GM18907 (cell line): ENCODE data around the gene COPE.

Experiments used
- ATAC-seq: cut with Tn5 transposase; IDR thresholded peaks from one replicate; pipeline ENCODE4 v1.9.1; 2021; ENCODE audit warnings: mild to moderate bottlenecking, moderate library complexity; ENCODE audit not compliant: unreplicated experiment

Gene COPE

DNA sequence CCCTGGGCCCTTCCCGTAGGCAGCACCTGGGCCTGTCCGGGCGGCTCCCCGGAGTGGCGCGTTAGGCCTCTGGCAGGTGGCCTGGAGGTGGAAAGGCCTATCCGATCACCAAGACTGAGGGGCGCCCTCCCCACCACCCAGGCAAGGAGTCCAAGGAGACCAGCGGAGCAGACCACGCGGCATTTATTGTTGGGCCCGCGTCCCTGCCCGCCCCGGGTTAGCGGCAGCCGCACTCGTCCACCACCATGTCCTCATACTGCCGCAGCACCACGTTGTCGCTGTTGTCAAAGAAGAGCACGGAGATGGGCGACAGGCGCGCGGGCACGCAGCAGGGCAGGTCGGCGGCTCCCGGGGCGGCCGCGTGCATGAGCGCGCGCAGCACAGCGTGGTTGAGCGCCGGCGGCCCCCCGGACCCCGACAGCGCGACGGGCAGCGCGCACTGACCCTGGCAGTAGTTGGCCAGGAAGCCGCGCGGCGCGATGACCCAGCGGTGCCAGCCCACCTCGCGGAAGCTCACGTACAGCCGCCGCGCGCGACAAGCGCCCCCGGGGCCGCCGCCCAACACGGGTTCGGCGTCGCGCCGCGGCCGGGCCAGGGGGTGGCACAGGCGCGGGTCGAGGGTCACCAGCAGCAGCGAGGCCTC, 50.7 kb downstream of the COPE start:
- no peak for ATAC-seq

DNA sequence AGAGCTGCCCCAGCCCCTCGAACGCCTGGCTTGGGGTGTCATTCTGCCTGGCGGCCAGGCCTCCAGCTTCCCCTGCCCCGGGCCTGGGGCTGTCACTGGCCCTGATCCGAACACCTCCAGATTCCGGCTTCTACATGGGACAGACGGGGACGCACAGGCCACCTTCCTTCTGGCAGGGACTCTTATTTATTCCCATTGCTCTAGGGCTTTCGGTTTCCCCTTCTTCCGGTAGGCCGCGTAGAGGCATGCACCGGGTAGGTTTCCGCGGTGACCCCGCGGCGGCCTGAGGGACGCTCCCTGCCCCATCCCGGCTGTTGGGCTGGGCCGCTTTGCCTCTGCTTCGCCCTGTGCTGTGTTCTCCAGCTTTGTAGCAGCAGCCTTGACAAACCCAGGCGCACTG, 51.4 kb downstream of the COPE start:
- ATAC-seq = no peak

DNA sequence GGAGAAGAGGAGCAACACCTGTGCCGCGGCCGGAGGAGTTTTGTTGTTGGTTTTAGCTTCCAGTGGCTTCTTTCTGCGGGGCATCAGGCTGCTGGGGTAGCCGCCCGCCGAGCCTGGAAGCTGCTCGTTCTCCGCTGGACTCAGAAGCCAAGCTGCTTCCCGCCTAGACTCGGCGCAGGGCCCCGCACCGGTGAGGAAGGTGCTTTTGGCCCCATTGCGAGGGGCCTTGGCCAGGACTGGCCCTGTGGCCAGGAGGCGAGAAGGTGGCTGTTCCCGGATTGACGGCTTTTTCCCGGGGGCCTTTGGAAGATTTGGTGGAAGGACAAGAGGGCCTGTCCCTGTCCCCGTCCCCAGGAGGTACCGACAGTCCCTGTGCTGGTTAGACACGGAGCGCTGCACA, 52.0 kb downstream of the COPE start:
- no peak for ATAC-seq

DNA sequence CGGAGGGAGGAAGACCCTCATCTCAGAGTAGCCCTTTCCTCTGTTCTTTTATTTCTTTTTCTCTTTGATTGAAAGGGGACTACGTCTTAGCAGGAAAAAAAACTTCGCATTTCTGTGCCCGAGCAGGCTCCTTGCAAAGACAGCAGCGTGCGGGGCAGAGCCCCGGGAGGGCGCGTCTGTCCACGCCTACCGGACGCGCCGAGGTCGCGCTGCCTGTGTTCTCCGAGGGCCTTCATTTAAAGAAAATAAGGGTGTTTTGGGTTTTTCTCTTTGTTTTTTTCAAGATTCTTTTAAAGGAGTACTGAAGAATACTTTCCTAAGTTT, 52.4 kb downstream of the COPE start:
- ATAC-seq = no peak

DNA sequence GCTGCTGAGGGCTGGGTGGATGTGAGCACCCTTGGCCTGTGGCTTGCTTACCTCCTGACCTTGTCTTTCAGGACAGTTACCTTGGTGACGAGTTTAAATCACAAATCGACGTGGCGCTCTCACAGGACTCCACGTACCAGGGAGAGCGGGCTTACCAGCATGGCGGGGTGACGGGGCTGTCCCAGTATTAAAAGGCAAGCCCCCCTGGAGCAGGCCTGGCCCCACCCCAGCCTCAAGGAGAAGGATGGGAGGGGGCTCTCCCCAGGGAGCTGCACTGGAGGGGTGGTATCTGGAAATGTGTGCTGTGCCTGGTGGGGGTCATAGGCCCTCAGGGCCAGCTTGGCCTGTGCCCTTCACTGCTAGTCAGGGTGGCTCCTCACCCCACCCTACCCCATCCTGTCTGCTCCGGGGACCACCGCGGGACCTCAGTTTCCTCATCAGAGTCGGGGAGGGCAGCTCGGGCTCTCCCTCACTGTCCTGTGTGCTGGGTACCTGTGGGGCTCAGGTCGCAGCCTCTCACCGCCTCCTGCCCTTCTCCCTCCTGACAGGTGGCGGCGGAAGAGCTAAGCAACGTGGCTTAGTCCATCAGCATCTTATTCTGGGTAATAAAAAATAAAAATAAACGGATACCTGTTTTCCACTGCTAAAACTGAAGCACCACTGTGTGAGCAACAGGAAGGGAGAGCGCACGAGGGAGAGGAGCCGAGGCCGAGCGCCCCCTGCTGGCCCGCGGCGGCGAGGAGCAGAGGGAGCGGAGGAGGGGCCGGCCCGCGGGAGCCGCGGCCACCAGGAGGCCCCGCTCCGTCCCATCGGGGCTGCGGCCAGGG, 53.0 kb downstream of the COPE start:
- no peak for ATAC-seq

DNA sequence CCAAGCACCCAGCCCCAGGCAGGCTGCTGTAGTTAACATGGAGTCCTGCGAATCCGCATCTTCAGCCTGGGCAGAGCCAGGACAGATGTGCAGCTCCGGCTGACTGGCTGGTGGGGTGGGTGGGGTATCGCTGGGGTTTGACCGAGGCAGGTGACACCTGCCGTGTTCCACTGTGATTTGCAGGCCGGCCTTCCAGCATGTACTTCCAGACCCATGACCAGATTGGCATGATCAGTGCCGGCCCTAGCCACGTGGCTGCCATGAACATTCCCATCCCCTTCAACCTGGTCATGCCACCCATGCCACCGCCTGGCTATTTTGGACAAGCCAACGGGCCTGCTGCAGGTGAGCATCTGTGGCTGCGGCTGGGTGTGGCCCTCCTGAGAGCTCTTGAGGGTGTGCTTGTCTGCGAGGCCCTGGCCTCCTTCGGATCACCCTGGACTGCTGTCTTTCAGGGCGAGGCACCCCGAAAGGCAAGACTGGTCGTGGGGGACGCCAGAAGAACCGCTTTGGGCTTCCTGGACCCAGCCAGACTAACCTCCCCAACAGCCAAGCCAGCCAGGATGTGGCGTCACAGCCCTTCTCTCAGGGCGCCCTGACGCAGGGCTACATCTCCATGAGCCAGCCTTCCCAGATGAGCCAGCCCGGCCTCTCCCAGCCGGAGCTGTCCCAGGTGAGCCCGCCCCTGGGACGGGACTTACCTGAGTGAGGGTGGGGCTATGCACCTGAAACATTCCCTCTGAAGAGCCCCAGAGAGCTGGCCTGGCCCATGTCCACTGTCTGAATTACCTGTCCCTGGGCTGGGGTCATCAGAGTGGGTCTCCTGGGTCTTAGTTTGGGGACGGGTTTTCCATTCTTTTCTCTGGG, 53.8 kb downstream of the COPE start:
- ATAC-seq = no peak

DNA sequence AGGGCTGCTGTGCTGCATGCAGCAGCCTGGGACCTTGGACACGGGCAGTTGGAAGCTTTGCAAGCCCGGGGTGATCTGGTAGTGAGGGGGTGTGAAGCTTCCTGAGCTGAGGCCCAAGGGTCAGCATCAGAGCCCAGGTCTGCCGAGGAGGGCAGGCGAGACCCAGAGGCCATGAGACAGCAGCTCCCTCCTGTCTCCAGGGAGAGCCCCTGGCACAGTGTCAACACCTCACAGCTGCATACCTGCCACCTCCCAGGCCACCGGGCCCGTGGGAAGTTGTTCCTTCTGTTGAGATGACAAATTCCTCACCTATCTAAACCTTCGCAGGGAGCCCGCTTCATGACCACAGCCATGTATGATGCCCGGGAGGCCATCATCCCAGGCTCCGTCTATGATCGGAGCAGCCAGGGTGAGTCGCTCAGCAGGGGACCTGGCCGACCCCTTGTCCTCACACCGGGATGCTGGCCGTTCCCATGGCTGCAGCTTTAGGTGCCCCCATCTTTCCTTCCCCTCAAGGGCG, 55.3 kb downstream of the COPE start:
- ATAC-seq = no peak

DNA sequence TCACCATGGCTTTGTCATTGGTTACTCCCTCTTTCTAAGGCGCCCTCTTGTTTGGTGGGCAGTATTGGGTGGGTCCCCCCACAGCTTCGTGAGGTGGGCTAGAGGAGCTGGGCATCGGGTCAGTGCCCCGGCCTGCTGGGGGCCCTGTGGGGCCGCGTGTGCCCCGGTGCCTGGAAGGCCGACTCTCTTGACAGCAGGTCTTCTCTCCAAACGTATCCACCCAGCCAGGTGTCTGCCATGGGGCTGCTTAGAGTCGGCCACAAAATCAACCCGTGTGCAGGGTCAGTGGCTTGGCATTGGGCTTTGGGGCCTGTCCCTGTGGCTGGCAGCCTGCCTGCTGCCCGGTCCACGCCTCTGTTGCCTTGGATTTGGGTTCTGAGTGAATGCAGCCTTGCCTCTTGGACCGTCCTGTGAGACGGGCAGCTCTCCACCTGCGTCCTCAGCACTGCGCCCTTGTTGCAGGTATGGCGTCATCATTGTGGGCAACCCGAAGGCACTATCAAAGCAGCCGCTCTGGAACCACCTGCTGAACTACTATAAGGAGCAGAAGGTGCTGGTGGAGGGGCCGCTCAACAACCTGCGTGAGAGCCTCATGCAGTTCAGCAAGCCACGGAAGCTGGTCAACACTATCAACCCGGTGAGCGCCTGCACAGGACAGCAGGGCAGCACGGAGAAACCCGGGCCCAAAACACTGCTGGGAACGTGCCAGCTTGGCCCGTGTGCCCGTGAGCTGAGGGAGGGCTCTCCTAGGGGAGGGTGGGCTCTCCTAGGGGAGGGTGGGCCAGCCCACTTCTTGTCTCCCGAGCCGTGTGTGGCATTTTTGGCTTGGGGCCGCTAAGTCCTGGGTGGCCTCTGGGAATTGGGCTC, 56.0 kb downstream of the COPE start:
- no peak for ATAC-seq

DNA sequence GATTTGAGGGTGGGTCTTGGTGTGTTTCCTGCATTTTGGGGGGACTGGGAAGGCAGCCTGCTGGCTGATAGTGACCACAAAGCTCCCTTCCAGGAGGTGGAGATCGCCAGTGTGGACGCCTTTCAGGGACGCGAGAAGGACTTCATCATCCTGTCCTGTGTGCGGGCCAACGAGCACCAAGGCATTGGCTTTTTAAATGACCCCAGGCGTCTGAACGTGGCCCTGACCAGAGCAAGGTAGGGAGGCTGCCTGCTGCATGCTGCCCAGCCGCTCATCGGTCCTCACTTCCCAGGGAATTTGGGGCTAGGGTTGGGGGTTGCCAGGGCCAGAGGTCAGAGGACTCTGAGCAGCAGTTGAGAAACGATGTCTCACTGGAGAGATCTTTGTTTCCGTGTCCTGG, 57.3 kb downstream of the COPE start:
- ATAC-seq = no peak

DNA sequence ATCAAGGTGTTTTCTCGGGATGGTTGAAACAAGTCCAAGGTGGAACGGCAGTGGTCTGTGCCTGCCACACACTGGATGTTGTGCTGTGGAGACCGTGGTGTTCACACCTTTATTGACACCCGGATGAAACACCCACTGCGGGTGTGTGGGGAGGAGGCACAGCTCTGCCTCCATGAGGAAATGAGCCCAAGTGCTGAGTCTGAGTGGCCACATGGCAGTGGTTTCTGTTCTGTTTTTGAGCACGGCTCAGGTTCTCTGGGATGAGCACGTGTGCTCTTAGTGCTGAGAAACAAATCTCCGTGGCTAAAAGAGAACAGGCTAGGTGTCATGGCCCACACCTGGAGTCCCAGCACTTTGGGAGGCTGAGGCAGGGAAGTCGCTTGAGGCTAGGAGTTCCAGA, 58.0 kb downstream of the COPE start:
- ATAC-seq = no peak

DNA sequence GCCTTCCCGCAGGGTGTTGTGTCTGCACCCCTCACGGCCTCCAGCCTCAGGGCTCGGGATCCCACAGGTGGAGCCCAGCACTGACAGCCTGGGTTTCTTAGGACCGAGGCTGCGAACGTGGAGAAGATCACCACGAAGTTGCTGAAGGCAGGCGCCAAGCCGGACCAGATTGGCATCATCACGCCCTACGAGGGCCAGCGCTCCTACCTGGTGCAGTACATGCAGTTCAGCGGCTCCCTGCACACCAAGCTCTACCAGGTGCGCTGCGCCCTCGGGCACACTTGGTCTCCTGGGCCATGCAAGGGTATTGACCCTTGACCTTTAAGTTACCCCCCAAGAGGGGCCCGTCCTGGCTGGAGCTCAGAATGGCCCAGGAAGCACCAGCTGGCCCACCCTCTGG, 58.5 kb downstream of the COPE start:
- ATAC-seq = no peak

DNA sequence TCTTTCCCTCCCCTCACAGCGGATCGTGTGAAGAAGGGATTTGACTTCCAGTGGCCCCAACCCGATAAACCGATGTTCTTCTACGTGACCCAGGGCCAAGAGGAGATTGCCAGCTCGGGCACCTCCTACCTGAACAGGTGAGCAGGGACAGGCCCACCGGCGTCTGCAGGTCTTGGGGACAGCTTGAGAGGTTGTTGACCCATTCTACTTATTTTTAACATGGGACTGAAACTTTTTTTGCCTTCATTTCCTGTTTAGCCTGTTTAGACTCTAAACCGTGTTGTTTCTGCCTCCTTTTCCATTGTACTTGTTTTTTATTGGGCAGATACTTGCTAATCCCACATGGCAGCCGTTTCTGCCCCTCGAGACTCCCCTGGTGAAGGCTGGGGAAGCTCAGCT, 58.9 kb downstream of the COPE start:
- no peak for ATAC-seq

DNA sequence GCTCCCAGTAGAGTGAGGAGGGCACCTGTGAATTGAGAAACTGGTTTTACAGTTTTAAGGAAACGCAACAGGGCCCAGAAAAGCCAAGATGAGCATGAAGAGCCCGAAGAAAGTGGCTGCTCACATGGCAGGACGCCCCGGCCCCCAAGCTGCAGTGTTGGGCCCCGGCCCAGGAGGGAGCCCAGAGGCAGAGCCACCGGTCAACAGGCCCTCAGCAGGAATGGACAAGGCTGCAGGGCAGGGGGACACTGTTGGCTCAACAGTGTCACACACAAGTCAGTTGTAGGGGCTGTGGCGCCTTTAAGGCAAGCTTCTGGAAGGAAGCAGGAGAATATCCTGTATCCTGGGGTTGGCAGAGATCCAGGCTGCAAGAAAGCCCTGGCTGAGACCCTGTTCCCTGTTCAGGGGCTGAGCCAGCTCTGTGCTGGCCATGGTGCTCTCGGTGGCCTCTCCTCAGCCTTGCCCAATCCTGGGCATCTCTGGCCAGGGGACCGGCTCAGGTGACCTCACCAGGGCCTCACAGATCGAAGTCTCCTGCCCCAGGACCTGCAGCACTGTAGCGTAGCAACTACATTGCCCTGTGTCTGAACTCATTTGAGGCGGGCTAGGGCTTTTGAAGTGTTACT, 59.4 kb downstream of the COPE start:
- ATAC-seq = no peak

DNA sequence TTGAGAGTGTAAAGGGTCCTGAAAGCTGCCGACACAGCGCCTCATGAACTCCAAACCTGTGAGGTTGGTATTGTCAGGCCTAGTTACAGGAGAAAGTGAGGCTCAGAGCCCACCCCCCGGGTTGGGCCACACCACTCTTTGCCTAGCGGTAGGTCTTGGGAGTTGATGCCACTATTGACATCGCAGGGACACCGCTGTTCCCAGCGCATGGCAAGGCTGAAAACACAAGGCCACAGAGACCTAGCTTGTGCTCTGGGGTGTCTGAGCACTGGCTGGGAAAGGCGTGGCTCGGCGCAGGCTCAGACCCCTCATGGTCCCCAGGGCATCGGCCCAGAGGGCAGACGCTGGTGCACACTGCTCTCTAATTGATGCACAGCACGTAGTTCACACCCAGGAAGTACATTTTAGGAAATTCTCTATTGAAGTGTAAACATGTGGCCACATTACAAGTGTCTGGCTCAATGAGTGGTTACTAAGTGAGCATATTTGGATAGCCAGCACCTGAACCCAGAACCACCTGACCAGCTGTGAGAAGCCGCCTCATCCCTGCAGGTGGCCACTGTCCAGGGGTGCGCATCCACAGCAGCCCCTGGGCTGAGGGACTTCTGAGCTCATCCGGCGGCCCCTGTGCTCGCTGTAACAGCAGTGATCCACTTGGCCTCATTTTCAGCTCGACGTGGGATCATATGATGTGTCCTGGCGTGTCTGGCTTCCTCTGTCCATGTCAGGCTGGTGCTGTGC, 60.1 kb downstream of the COPE start:
- no peak for ATAC-seq

DNA sequence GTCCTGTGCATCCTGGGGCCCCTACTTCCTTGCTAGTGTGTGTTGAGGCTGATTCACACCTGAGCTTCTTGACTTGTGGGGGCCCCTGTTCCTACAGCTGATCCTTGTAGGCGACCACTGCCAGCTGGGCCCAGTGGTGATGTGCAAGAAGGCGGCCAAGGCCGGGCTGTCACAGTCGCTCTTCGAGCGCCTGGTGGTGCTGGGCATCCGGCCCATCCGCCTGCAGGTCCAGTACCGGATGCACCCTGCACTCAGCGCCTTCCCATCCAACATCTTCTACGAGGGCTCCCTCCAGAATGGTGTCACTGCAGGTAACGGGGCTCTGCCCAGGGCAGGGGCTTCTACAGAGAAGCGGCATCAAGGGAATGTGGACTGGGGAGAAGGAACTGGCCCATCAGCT, 62.0 kb downstream of the COPE start:
- ATAC-seq = no peak

DNA sequence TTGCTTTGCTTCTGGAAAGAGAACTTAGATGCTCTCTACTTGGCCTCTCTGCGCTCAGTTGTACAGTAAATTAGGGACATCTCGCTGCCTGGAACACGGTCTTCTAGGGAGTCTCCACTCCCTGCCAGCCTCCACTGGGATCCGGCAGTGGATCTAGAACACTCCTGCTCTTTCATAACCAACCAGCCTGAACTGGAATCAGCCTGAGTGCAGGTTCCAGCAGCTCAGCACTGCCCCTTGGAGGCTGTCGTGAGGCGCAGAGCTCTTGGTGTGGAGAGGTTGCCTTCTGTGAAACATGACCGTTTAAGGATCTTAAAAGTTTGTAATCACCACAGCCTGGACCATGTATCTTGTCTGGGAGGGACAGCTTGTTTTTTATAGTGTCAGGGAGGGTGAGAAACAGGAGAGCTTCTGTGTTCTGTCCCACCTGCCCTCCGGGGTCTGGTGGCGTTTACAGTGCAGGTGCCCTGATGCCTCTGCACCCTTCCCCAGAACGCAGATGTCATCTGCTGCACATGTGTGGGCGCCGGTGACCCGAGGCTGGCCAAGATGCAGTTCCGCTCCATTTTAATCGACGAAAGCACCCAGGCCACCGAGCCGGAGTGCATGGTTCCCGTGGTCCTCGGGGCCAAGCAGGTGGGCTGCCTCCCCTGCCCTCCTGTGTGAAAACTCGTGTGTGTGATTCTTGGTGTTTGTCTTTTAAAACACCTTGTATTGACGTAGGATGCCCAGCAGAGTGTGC, 62.6 kb downstream of the COPE start:
- ATAC-seq = no peak

DNA sequence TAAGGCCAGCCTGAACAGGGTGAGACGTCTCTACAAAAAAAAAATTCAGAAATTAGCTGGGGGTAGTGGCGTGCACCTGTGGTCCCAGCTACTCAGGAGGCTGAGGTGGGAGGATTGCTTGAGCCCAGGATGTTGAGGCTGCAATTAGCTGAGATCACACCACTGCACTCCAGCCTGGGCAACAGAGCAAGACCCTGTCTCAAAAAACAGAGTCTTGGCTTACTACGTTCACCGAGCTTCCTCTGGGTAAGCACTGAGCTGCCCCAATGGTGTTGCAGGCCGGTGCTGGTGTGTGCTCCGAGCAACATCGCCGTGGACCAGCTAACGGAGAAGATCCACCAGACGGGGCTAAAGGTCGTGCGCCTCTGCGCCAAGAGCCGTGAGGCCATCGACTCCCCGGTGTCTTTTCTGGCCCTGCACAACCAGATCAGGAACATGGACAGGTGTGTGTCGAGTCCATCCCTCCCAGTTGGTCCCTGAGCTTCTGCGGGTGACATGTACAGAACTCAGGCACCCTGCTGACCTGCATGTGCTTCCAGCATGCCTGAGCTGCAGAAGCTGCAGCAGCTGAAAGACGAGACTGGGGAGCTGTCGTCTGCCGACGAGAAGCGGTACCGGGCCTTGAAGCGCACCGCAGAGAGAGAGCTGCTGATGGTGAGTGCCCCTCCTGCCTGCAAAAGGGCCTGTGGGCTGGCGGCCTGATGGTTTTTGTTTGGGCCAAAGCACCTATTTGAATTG, 63.4 kb downstream of the COPE start:
- no peak for ATAC-seq

DNA sequence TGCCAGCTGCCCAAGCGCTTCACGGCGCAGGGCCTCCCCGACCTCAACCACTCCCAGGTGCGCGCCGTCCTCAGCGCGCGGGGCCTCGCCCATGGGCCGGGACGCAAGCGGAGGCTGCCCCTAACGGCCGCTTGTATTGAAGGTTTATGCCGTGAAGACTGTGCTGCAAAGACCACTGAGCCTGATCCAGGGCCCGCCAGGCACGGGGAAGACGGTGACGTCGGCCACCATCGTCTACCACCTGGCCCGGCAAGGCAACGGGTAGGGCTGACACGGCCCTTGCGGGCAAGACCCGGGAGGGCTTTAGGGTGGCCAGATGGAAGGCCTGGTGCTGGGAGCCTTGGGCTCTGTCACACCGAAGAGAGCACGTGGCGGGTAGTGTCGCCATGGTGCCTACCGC, 64.2 kb downstream of the COPE start:
- ATAC-seq = no peak
